Stimulated activated CD4-positive, alpha-beta T cell treated with anti-CD3 and anti-CD28 coated beads, Interleukin-4, amount 100 ng/mL, for 4 hours (primary cell): ENCODE data around the gene FAIM.
"Not testable (repeated sequence)": the region's sequence is repeated elsewhere in the genome, so short reads cannot be mapped to it uniquely, and the experiment has no call there.

Experiments used
- DNase-seq, 2 experiments: peaks; one replicate each; pipeline ENCODE4 v3.0.0-alpha.2; 2020

The FAIM gene

GRCh38 chr3:138680974-138681373, 72.4 kb downstream of the FAIM start:
- DNase-seq = not testable (repeated sequence)

DNA sequence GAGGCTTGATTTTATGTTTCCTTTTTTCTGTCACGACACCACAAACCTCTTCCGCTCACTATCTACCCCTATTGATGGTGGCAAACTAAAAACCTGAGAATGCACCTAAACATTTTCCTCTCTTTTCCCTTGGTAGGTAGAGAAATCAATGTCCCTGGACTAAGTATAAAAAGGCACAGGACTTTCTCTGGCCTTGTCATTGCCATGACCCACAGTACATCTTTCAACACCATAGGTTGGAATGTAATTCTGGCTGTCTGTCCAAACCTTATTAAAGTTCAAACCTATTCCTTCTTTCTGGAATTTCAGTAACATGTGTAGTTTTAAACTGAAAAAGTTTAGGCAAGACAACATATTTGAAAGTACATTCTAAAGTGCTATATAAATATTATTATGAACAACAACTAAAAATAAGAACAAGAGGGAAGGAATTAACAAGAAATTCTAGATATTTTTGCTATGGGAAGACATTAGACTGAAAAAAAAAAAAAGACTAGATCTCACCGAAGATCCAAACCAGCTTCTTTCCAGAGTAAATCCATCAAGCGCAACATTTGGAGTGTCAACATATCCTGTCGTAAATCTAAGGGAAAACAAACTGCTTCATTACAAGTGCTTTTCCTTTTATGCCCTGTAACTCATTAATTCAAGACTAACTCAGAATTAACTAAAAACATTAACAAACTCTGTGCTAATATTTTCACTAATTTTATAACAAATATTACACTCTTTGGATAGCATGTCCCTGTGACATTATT, 73.1 kb downstream of the FAIM start:
- no peak for DNase-seq

GRCh38 chr3:138682648-138683047, 74.1 kb downstream of the FAIM start:
- no peak for DNase-seq
